Measurements from ENCODE around the gene BTBD7. TPM values are rescaled to one million over a fixed set of nuclear protein-coding genes. Genes with fewer than 3 reads are reported as not detected.
A peak's percentile ranks its signal among the peaks of the same experiment; 100 is the strongest.
"Not testable (repeated sequence)": the region's sequence is repeated elsewhere in the genome, so short reads cannot be mapped to it uniquely, and the experiment has no call there.

The BTBD7 gene
- total RNA-seq, 1 experiment from 2014 or later: 12.7 TPM

DNA sequence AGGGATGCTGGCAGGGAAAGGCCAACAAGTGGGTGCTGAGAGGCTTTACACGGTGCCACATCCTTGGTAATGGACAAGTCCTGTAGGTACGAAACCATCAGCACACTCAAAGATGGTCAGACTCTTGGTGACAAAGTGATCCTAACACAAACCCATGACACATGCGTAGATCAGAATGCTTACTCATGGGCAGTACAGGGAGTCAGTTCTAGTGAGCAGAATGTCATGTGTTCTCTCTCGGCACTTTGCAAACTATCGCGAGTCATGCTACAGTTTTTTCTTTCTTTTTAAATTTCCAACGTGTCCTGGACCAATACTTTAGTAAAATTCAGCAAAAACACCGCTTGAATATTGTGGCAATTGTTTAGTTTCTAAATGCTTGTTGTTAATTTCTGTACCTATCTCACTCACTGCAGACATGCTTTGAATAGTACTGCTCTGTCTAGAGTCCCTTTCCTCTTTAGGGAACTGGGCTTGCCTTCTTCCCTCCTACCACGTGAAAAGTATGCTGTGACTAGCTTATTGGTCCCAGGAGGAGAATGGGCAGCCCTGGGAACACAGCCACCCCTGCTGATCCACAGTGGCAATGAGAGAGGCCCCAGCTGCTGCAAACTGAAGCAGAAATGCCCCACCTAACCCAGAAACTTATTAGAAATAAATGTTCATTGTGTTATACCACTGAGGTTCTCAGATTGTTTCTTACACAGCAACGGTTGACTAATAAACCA lies 63.3 kb downstream of the BTBD7 start:
- in situ Hi-C loops (cut with HindIII; ENCODE audit: low sequenced_read_pairs): no loop called here
- DNase-seq (ENCODE audit: low spot score): no peak

DNA sequence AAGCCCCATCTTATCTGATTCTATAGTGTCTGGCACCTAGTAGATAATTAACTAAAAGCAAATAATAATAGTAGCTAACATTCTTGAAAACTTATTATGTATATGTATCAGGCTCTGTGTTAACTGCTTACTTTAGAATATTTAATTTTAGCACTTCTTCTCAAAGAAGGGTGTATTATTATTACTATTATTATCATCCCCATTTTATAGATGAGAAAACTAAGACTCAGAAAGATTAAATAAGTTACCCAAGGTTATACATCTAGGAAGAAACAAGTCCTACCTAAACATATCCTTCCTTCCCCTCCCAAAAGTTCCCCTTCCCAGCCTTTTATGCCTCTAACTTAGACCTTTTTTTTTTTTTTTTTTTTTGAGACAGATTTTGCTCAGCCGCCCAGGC lies 64.4 kb downstream of the BTBD7 start:
- DNase-seq (ENCODE audit: low spot score): no peak
- in situ Hi-C loops (cut with HindIII; ENCODE audit: low sequenced_read_pairs): no loop called here

DNA sequence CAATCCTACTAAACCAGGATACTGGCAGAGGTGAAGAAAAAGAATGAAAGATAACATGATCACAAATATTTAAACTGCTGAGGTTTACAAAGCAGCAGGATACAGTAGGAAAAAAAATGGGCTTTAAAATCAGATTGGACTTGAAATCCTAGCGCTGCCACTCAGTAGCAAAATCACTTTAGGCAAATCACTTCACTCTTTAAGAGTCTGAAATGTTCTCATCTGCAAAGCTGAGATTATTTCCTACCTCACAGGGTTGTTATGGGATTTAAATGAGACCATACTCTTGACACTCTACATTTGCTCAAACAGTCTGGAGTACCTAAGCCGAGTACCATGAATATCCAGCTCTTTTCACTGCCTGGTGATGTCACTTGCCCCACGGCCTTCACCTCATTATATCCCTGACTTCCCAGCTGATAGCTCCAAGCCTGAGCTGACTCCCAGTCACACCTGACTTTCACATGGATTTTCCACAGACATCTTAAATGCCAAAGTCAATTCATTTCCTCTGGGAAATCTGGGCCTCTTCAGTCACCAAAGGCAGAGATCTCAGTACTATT lies 65.6 kb downstream of the BTBD7 start:
- DNase-seq (ENCODE audit: low spot score): no peak
- in situ Hi-C loops (cut with HindIII; ENCODE audit: low sequenced_read_pairs): no loop called here

DNA sequence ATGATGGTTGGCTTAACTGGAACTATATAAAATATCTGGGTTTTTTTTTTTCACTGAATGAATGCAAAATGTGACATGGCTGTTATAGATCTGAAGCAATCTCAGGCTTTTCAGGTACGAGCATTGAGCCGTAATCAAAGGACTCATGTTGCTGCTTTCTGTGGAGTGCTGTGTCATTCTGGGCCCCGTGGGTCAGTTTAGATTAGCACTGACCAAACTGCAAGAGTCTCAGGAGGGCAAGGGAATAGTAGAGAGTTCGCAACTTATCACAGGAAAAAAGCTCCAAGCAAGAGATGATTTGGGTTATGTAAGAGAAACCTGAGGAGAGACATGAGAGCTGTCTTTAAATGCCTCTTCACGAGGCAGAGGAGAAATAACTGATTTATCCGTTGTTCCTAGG lies 66.7 kb downstream of the BTBD7 start:
- DNase-seq (ENCODE audit: low spot score): no peak
- in situ Hi-C loops (cut with HindIII; ENCODE audit: low sequenced_read_pairs): no loop called here

DNA sequence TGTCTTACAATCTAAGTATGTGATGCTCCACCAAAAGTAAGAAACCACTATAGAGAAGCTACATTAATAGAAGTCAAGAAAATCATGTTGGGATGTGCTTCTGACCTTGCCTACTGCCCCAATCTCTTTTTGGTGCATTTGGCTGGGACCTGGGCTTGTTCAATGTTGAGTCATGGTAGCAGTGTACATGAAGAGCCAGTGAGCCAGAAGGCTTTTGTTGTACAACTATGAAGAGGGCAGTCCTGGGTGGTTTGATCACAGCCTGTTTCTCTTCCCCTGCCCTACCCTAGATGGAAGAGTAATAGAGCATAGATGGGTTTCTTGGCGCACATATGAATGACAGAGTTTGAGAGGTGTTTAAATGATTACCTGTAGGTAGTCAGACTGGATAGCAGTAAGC lies 69.4 kb downstream of the BTBD7 start:
- DNase-seq (ENCODE audit: low spot score): no peak
- in situ Hi-C loops (cut with HindIII; ENCODE audit: low sequenced_read_pairs): loop anchor here (5.0 kb wide), 1 partner anchor 36 kb away; no protein-coding TSS in a partner anchor

DNA sequence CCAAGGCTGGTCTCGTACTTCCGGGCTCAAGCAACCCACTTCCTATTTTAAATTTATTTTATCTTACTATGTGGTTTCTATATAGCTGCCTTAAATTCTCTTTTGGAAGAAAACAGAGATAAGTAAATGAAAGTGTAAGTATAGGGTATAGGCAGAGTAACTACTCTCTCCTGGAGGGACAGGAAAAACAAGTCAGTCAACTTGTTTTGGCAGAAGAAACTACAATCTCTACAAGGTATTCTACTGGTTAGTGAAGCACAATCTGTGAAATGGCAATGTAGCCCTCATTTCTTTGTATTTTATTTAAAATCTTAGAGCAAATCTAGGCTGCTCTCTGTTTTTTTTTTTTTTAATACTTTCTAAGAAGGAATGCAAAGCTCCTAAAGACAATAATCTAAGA lies 70.4 kb downstream of the BTBD7 start:
- in situ Hi-C loops (cut with HindIII; ENCODE audit: low sequenced_read_pairs): loop anchor here (5.0 kb wide), 1 partner anchor 35 kb away; no protein-coding TSS in a partner anchor
- no peak for DNase-seq (ENCODE audit: low spot score)

DNA sequence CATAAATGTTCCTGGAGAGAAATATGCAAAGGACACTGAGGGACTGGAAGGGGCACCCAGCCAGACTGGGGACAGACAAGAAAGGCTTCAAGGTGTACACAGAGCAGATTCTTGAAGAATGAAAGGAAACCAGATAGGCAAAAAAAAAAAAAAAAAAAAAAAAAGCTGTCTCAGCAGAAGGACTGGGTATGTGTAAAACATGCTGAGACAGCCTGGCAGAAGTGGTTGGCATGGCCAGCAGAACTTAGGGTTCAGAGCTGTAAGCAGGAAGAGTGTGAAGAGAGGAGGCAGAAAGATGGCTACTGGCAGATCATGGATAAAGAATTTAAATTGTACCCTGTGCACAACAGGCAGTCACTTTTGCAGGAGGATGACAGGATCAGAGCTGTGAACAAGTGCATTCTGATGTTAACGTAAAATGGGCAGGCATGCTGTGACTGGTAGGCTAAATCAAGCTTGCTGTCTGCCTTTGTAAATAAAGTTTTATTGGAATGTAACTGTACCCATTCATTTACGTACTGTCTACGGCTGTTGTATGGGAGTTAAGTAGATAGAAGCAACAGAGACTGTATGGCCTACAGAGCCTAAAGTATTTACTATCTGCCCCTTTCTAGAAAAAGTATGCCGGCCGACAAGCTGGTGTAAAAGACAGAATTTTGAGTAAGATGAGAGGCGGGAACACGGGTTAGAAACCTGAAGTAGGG lies 83.6 kb downstream of the BTBD7 start:
- in situ Hi-C loops (cut with HindIII; ENCODE audit: low sequenced_read_pairs): no loop called here
- DNase-seq (ENCODE audit: low spot score): no peak

DNA sequence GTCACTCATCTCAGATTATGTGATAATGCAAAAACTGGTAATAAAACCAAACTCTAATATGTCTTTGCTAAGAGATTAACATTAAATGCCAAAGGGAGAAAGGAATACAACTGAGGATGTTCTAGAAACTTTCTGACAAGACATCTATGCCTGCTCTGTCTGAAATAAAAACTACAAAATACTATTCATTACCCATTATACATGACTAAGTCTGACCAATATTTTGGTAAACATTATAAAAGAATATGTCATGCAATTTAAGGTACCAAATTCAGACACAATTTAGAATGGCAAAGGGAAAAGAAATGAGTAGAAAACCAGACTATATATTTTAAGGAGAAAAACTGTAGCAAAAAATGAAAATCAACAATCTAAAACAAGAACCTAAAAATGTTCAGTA lies 86.3 kb downstream of the BTBD7 start:
- DNase-seq (ENCODE audit: low spot score): no peak
- in situ Hi-C loops (cut with HindIII; ENCODE audit: low sequenced_read_pairs): no loop called here

DNA sequence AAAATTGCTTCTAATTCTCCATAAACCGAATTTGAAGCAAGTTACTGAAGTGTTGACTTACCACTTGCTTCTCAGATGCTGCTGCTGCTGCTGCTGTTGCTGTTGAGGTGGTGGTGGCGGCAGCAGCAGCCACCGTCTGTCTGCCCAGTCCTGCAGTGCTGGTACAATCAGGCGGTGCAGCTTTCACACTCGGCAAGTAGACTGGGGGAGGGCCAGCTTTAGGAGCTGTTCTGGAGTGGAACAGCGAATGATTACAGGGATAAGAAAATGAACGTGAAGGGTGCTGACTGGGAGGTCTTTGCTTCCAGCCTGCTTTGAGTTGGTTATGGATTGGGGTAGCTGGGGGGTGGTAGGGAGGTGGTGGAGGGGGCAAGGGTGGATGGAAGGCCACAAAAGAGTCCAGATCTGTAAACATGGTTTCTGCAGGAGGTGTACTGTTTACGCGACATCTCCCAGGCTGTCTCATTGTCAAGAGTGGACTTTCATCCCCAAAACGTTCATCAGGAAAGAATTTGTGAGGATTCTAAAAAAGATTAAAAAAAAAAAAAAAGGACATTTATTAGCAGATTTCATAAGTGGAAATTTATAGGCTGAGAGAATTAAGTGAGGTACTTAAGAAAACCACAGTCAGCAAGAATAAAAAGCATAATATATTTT lies 86.9 kb downstream of the BTBD7 start:
- in situ Hi-C loops (cut with HindIII; ENCODE audit: low sequenced_read_pairs): no loop called here
- no peak for DNase-seq (ENCODE audit: low spot score)

DNA sequence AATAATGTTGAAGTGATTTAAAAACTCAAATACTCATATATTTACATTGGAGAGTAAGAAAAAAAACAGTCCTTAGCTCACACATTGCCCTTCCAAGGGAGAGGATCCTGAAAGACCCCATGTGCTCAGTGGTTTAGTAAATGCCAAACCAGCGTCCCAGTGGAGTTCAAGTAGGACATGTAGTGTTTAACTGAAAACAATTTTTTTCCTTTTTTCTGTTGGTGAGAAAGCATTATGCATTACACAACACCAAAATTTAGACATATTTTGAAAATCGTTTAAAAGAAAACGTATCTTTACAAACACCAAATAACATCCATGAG lies 92.2 kb downstream of the BTBD7 start:
- in situ Hi-C loops (cut with HindIII; ENCODE audit: low sequenced_read_pairs): no loop called here
- no peak for DNase-seq (ENCODE audit: low spot score)

DNA sequence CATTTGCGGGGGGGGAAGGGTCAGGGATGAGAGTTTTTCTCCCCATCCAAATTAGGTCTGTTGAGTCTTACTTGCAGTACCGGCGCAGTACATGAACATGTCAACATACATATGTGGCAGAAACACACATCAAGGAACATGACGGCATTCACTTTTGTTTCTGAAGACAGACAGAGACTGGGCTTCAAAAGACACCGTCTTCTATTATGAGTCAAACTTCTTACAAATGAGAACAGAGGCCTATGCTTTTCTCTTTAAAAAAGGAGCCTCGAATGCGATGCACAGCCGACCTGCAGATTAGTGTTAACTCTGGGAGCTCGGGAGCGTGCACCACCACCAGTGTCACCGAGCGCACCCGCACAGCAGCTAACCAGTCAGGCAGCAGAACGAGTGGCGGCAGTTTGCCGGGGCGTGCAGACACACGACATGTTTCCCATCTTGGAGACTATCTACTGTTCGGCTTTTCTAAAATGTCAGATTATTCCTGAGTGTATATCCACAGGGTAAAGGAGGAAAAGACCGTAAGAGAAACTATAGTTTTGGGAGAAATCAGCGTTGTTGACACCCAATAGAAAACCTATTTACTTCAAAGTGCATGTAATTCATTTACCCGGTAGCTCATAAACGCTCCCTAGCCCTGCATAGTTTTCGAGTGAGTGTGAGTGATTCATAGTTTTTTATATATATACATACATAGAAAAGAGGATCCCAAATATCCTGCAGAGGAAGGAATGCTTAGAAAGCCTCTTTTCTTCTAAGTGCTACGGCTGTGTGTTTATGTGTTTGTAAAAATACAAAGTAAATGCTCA lies 92.8 kb downstream of the BTBD7 start:
- no peak for DNase-seq (ENCODE audit: low spot score)
- in situ Hi-C loops (cut with HindIII; ENCODE audit: low sequenced_read_pairs): no loop called here

DNA sequence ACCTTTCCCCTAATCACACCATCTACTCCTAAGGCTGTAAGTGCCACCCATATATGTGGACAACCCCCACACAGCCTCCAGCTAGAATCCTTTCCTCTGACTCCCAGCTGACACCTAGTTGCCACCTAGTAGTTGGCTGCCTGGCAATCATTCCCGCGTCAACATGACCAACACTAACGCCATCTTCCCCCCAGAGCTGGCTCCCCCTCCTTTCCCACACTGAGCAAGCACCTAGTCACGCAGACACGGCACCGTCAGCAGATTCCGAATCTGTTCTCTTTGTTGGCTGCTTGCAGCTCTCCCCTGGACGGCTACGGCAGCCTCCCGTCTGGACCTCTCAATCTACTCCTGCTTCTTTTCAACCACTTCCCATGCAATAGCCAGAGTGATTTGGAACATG lies 98.0 kb downstream of the BTBD7 start:
- in situ Hi-C loops (cut with HindIII; ENCODE audit: low sequenced_read_pairs): no loop called here
- DNase-seq (ENCODE audit: low spot score): no peak

DNA sequence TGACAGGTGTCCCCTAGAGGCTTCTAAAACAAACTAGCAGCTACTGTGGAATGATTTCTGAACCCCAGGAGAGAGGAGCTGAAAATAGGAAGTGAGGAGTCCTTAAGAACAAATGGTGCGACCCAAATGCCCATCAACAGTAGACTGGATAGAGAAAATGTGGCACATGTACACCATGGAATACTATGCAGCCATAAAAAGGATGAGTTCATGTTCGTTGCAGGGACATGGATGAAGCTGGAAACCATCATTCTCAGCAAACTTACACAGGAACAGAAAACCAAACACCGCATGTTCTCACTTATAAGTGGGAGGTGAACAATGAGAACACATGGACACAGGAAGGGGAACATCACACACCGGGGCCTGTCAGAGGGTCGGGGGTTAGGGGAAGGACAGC lies 99.8 kb downstream of the BTBD7 start:
- DNase-seq (ENCODE audit: low spot score); in situ Hi-C loops (cut with HindIII; ENCODE audit: low sequenced_read_pairs): not testable (repeated sequence)

DNA sequence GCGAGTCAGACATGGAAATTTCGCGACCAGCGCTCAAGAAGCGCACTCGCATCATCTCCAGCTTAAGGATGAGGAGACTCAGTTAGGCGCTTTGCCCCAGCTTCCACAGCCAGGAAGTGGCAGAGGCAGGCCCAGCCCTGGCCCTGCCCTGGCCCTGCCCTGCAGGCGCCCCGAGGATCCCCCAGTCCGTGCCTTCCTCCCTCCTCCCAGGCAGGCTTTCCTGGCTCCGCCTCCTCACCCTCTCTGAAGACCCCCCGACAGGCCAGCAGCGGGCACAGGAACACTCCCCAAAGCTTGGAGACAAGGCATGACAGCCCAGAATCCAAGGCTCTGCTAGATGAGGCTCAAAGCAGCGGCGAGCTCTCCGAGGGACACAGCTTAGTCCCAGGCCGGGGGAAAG lies 100.7 kb downstream of the BTBD7 start:
- no peak for DNase-seq (ENCODE audit: low spot score)
- in situ Hi-C loops (cut with HindIII; ENCODE audit: low sequenced_read_pairs): no loop called here

DNA sequence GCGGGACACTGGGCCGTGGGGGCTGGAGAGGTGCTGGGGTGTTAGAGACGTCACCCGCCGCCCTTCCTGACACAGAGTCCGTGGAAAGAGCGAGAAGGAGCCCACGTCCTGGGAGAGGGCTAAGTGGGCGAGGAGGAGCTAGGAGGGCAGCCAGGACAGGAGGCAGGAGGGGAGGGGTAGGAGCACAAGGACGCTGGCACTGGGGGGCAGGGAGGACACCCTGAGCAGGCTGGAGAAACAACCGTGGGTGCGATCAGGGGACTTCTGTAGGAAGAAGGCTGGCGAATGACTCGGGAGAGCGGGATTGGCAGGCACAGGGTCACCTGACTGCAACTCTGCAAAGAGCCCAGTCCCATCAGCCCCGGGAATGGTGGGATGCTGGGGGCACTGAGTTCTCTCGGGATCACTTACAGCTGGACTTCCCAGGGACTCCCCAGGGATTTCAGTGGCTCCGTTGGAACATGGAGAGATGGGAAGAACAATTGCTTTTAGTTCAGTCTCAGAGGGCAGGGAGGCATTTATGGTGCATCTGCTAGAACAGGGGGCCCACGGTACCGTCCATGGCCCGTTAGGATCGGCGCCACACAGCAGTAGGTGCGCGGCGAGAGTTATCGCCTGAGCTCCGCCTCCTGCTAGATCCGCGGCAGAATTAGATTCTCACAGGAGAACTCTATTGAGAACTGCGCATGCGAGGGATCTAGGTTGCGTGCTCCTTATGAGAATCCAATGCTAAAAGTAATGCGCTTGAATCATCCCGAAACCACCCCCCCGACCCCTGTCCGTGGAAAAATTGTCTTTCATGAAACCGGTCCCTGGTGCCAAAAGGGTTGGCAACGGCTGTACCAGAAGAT lies 101.5 kb downstream of the BTBD7 start:
- DNase-seq (ENCODE audit: low spot score): peak; percentile 46
- in situ Hi-C loops (cut with HindIII; ENCODE audit: low sequenced_read_pairs): no loop called here

DNA sequence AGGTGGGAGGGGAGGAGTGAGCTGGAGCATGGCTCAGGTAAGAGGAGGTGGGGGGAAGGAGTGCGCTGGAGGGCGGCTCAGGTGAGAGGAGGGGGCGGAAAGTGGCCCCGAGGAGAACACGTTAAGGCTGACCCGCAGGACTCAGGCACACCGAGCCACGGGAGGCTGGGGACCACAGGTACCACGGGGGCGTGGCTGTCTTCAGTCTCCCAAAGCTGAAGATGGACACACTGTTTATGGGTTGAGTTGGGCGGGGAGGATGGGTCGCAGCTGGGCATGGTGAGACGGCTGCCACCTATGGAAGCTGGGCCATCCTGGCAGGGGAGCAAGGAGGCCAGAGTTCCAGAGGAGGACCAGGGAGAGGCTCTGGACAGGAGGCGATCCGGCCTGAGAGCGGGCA lies 102.3 kb downstream of the BTBD7 start:
- in situ Hi-C loops (cut with HindIII; ENCODE audit: low sequenced_read_pairs): no loop called here
- DNase-seq (ENCODE audit: low spot score): no peak

DNA sequence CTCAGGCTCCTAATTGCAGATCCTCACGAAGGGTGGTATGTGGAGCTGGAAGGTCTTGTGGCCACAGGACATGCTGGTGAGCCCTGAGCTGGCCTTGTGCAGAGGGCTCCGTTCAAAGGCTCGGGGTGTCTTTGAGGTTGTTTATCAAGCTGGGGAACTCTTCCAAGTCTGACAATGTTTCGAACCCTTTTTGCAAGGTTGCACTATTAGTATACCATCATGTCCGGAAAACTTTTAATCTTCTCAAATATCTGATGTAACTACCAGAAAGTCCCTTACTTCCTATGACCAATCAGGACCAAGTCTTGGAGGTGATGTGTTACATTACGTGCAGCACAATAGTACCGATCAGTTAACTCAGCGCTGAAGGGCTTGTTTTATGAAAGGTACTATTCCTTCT lies 104.3 kb downstream of the BTBD7 start:
- in situ Hi-C loops (cut with HindIII; ENCODE audit: low sequenced_read_pairs): loop anchor here (5.0 kb wide), 1 partner anchor 34 kb away; no protein-coding TSS in a partner anchor

DNA sequence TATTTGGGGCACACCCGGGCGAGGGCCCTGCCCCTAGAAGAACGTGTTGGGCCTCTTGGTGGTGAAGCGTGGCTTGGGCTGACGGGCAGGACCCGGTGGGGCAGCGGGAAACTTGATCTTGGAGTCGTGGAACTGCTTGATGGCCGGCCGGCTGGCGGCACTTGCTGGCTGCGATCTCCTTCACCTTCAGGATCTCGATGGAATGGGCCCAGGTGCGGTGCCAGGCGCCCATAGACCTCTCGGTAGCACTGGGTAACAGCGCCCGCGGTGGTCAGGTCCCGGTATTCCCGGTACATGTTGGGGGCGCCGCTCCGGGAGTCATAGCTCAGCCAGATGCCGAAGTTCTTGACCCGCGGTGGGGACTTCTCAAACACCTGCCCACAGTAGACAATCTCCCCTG lies 109.3 kb downstream of the BTBD7 start:
- no peak for DNase-seq (ENCODE audit: low spot score)

More for the DNA sequence above, 104.3 kb downstream of the BTBD7 start:
- no peak for DNase-seq (ENCODE audit: low spot score)

More for the DNA sequence above, 109.3 kb downstream of the BTBD7 start:
- in situ Hi-C loops (cut with HindIII; ENCODE audit: low sequenced_read_pairs): no loop called here

All from G401 (cell line).